ENCODE results near the gene HKDC1.
"Not testable (repeated sequence)": the region's sequence is repeated elsewhere in the genome, so short reads cannot be mapped to it uniquely, and the experiment has no call there.

Gene HKDC1
- 0 to 5.8 (median 1.3) reads per million in 9 experiments for total RNA-seq

DNA sequence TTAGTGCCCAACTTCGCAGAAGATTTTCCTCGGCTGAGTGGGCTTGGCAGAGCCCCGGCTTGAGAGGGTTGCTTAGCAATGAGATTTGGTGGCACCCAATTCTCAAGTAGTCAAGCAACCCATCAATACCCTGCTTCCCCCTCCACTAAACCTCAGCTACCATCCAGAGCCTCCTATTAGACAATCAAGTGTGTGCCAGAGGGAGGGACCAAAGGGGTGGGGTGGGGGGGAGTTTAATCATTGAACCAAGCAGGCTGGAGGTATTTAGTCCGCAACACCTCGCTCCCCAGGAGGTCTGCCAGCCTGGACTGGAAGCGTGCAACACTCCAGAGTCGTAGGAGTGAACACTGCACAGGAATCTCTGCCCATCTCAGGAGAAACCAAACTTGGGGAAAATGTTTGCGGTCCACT lies at the start of gene HKDC1:
TSS of gene HKDC1 (plus strand) at position 292 of the 411 bp plus-strand sequence. CDS start at position 396, 104 bp downstream.
- H3K4me1 Mint-ChIP-seq (ENCODE audit: low read depth in 2 of 2), result peaks cover 34 to 36% of the 10 kb centered on the region in 2 donors
- H3K27me3 Mint-ChIP-seq, result no peaks in the 10 kb centered on the region
- peaks cover 7% of the 10 kb centered on the region for H3K36me3 Mint-ChIP-seq (ENCODE audit: insufficient read depth)
- peak within 1 kb of the TSS; percentile 20 to 76 for H3K27ac Mint-ChIP-seq
- ATAC-seq (replicated peaks) (no peak), DNase-seq (no peak)
- H3K9me3 Mint-ChIP-seq, result peaks cover 0 to 1% of the 10 kb centered on the region in 2 donors
- peak within 1 kb of the TSS in 1 of 2 donors; percentile 77 for H3K4me3 Mint-ChIP-seq

DNA sequence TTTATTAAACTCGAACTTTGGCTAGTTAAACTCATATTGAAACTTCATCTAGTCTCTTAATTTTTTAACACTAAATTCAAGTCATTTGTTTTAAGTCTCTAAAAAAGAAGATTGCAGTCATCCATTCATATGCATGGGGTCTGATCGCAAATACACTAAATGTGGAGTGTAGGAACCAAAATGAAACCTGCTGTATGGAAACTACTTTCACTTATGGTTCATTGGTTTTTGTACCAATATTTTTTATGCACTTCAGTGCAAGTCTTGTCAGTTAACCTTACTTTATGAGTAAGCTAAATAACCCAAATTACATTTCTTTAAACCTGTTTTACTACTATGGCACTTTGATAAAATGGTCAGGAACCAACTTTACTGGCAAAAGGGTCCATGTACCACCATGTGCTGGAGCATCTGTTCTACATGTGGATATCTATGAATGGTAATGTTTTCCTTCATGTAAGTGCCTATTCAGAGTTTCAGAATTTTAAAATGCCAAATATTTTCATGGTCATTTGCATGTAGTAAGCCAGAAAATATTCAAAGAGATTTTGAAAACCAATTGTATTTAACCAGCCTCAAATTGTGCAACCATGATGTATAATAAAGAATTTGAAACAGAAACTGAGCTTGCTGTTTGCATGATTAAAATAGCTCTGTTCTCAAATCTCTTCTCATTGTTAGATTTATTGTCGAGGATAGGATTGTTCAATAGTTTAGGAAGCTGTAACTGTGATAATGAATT lies 47.7 kb upstream of the HKDC1 start:
- peak overlapping the region in 1 of 2 donors; percentile 19 for H3K27ac Mint-ChIP-seq
- H3K4me1 Mint-ChIP-seq (ENCODE audit: low read depth in 2 of 2), result no peaks in the 10 kb centered on the region
- ATAC-seq (replicated peaks), result no peak
- no peaks in the 10 kb centered on the region for H3K9me3 Mint-ChIP-seq
- peaks cover 52% of the 10 kb centered on the region for H3K36me3 Mint-ChIP-seq (ENCODE audit: insufficient read depth)
- no peaks in the 10 kb centered on the region for H3K27me3 Mint-ChIP-seq
- DNase-seq, result no peak
- H3K4me3 Mint-ChIP-seq, result no peak overlapping the region

GRCh38 chr10:69175326-69175725 lies 44.8 kb upstream of the HKDC1 start:
- not testable (repeated sequence) for H3K9me3 Mint-ChIP-seq; H3K4me3 Mint-ChIP-seq; H3K27me3 Mint-ChIP-seq; ATAC-seq (replicated peaks); DNase-seq; H3K27ac Mint-ChIP-seq
- peaks cover 42% of the 10 kb centered on the region for H3K36me3 Mint-ChIP-seq (ENCODE audit: insufficient read depth)
- H3K4me1 Mint-ChIP-seq (ENCODE audit: low read depth in 2 of 2), result peaks cover 10 to 11% of the 10 kb centered on the region in 2 donors

DNA sequence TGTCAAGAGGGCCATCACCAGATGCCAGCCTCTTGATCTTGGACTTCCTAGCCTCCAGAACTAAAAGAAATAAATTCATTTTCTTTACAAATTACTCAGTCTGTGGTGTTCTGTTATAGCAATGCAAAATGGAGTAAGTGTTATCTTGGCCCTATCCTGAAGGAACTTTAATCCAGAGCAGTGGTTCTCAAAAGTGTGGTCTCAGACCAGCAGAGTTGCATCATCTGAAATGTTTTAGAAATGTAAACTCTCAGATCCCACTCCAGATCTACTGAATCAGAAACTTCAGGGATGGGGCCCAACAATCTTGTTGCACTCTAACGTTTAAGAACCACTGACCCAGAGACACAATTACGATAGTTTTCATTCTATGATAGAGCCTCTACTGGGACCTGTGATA lies 43.3 kb upstream of the HKDC1 start:
- ATAC-seq (replicated peaks) (no peak), DNase-seq (no peak)
- peaks cover 17 to 20% of the 10 kb centered on the region in 2 donors for H3K4me1 Mint-ChIP-seq (ENCODE audit: low read depth in 2 of 2)
- H3K9me3 Mint-ChIP-seq, result no peaks in the 10 kb centered on the region
- H3K36me3 Mint-ChIP-seq (ENCODE audit: insufficient read depth), result peaks cover 36% of the 10 kb centered on the region
- H3K27me3 Mint-ChIP-seq, result no peaks in the 10 kb centered on the region
- no peak overlapping the region for H3K4me3 Mint-ChIP-seq
- no peak overlapping the region for H3K27ac Mint-ChIP-seq

DNA sequence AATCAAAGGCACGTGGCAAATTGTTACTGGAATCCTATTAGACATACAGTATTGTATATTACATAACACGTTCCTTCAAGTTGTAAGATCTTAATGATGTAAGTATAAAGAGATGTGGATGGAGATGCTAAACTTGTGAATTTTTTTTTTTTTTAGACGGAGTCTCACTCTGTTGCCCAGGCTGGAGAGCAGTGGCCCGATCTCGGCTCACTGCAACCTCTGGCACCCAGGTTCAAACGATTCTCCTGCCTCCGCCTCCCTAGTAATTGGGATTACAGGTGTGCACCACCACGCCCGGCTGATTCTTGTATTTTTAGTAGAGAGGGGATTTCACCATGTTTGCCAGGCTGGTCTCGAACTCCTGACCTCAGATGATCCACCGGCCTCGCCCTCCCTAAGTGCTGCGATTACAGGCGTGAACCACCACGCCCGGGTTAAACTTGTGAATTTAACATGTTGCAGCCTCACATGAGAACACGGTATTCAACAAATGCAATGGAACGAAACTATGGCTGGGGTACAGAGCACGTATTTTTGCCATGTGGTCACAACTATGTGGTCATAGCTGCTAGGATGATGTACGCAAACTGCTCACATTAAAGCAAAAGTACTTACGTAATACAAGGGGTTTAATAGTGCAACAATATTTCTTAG lies 40.9 kb upstream of the HKDC1 start:
- Mint-ChIP-seq H3K4me3 (peak overlapping the region; percentile 94 to 96), H3K9me3 (no peaks in the 10 kb centered on the region), H3K27ac (peak overlapping the region; percentile 98 to 100), H3K36me3 (ENCODE audit: insufficient read depth) (peaks cover 29% of the 10 kb centered on the region), H3K27me3 (no peaks in the 10 kb centered on the region), H3K4me1 (ENCODE audit: low read depth in 2 of 2) (peaks cover 26 to 32% of the 10 kb centered on the region in 2 donors)
- ATAC-seq (replicated peaks) (peak; percentile 75), DNase-seq (peak; percentile 57 to 69 (median 59))

DNA sequence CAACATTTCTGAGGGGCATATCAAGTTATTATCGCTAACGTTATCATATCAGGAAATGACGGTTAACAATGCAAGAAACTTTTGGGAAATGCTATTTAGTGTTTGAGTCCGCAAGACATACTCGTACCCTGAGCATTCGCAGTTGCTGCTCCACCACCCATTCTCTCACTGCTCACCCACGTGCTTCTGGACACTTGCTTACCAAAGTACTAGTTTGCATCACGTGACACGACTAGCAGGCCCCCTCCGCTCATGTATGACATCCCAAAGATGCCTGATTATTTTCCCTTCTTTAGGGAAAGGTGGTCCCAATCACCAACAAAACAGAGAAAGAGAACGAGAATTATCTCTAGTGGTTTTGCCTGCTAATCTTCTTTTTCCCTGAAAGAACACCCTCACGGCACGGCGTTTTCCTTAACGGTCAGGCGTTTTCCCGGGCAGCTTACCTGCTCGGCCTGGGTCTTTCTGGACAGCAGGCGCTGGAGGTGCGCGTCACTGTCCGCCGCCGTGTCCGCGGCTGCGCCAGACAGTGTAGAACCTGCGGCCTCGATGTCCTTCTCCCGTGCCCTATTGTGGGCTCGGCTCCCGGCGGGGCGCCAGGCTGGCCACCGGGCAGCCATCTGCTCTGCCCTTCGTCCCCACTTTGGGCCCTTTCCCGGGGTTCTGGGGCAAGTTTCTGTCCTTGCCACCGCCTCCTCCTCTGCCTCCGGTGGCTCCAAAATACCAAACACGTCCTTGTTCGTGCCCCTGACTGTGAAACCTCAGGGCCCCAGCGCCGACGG lies 40.2 kb upstream of the HKDC1 start, which contains the start of gene SUPV3L1:
TSS of gene SUPV3L1 (plus strand) at position 492 of the 782 bp plus-strand sequence. CDS start at position 550, 58 bp downstream.
- ATAC-seq (replicated peaks), result peak; percentile 78
- peaks cover 29 to 38% of the 10 kb centered on the region in 2 donors for H3K4me1 Mint-ChIP-seq (ENCODE audit: low read depth in 2 of 2)

GRCh38 chr10:69180525-69181204 lies 39.5 kb upstream of the HKDC1 start:
- H3K36me3 Mint-ChIP-seq (ENCODE audit: insufficient read depth), result peaks cover 33% of the 10 kb centered on the region
- H3K4me3 Mint-ChIP-seq, result peak overlapping the region; percentile 94 to 96
- H3K9me3 Mint-ChIP-seq, result no peaks in the 10 kb centered on the region
- ATAC-seq (replicated peaks), result no peak
- H3K27ac Mint-ChIP-seq, result peak overlapping the region; percentile 98 to 100
- peaks cover 33 to 42% of the 10 kb centered on the region in 2 donors for H3K4me1 Mint-ChIP-seq (ENCODE audit: low read depth in 2 of 2)
- H3K27me3 Mint-ChIP-seq, result no peaks in the 10 kb centered on the region
- peak in 2 of 3 experiments; percentile 4 to 14 for DNase-seq

More for the DNA sequence above, 40.2 kb upstream of the HKDC1 start, which contains the start of gene SUPV3L1:
- Mint-ChIP-seq H3K9me3 (no peaks in the 10 kb centered on the region), H3K4me3 (peak within 1 kb of the TSS; percentile 94 to 96), H3K27ac (peak within 1 kb of the TSS; percentile 98 to 100), H3K36me3 (ENCODE audit: insufficient read depth) (peaks cover 29% of the 10 kb centered on the region), H3K27me3 (no peaks in the 10 kb centered on the region)
- DNase-seq, result peak; percentile 83 to 87 (median 84)

DNA sequence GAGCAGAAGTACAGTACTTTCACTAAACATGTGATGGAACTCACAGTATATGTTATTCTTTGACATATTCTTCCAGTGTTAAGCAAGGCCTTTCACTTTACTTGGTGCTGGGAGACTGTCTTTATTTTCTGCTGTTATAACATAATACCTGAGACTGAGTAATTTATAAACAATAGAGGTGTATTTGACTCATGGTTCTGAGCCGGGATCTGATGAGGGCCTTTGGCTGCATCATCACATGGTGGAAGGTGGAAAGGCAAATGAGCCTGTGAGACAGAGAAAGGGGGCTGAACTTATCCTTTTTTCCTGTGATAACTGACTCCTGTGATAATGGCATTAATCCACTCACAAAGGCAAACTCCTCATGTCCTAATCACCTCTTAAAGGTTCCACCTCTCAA lies 38.7 kb upstream of the HKDC1 start:
- no peak for ATAC-seq (replicated peaks)
- no peak for DNase-seq
- H3K4me3 Mint-ChIP-seq, result peak overlapping the region; percentile 94 to 96
- H3K27me3 Mint-ChIP-seq, result no peaks in the 10 kb centered on the region
- H3K9me3 Mint-ChIP-seq, result no peaks in the 10 kb centered on the region
- H3K4me1 Mint-ChIP-seq (ENCODE audit: low read depth in 2 of 2), result peaks cover 33 to 42% of the 10 kb centered on the region in 2 donors
- peak overlapping the region; percentile 98 to 100 for H3K27ac Mint-ChIP-seq
- peaks cover 39% of the 10 kb centered on the region for H3K36me3 Mint-ChIP-seq (ENCODE audit: insufficient read depth)

DNA sequence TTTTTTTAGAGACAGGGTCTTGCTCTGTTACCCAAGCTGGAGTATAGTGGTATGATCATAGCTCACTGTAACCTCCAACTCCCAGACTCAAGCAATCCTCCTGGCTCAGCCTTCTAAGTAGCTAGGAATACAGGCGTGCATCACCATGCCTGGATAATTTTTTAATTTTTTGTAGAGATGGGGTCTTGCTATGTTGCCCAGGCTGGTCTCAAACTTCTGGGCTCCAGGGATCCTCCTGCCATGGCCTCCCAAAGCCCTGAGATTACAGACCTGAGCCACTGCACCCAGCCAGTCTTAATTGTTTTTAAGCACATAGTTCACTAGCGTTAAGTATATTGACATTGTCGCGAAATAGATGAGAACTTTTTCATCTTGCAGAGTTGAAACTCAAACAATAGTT lies 38.1 kb upstream of the HKDC1 start:
- DNase-seq (no peak), ATAC-seq (replicated peaks) (no peak)
- H3K9me3 Mint-ChIP-seq, result no peaks in the 10 kb centered on the region
- H3K27me3 Mint-ChIP-seq, result no peaks in the 10 kb centered on the region
- H3K36me3 Mint-ChIP-seq (ENCODE audit: insufficient read depth), result peaks cover 45% of the 10 kb centered on the region
- H3K4me3 Mint-ChIP-seq, result no peak overlapping the region
- H3K4me1 Mint-ChIP-seq (ENCODE audit: low read depth in 2 of 2), result peaks cover 33 to 42% of the 10 kb centered on the region in 2 donors
- H3K27ac Mint-ChIP-seq, result peak overlapping the region in 1 of 2 donors; percentile 100

DNA sequence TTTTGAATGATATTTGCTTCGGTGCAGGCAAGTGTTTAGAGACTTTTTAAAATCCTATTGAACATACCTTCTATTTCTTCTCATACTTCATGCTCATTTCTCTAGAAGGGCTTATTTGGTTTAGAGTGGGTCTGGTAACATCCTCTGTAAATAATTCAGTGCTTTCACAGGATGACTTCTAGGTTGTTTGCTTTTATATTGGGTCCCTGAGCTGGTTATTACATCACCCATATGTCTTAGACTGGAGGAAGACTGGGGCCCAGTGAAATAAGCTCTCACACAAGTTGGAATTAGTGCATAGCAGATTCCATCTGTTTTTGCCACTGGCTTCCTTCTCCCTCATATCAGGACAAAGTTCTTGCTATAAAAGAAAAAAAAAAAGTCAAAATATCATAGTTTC lies 33.6 kb upstream of the HKDC1 start:
- peaks cover 67% of the 10 kb centered on the region for H3K36me3 Mint-ChIP-seq (ENCODE audit: insufficient read depth)
- DNase-seq (no peak), ATAC-seq (replicated peaks) (no peak)
- H3K9me3 Mint-ChIP-seq, result no peaks in the 10 kb centered on the region
- no peak overlapping the region for H3K4me3 Mint-ChIP-seq
- H3K27ac Mint-ChIP-seq, result peak overlapping the region; percentile 23 to 70
- H3K4me1 Mint-ChIP-seq (ENCODE audit: low read depth in 2 of 2), result peaks cover 18 to 22% of the 10 kb centered on the region in 2 donors
- no peaks in the 10 kb centered on the region for H3K27me3 Mint-ChIP-seq

DNA sequence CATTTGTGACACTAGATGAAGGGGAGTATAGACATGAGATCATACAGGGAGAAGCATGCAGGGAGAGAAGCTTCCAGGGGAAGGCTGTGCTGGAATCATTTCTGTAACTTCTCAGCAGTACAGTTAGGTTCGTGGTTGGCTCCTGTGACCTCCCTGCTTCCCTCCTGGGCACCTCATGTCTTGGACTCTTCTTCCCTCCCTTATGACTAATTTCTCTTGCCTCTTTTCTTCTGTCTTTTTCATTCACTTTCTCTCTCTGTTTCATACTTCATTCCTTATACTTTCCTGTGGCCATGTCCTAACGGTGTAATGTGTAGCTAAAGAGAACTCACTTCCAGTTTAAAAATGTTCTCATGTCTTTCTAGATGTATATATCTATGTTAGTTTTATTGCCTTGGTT lies 19.1 kb upstream of the HKDC1 start:
- H3K9me3 Mint-ChIP-seq, result no peaks in the 10 kb centered on the region
- DNase-seq, result no peak
- H3K27ac Mint-ChIP-seq, result peak overlapping the region; percentile 2 to 78
- H3K4me3 Mint-ChIP-seq, result no peak overlapping the region
- peaks cover 39% of the 10 kb centered on the region for H3K36me3 Mint-ChIP-seq (ENCODE audit: insufficient read depth)
- H3K4me1 Mint-ChIP-seq (ENCODE audit: low read depth in 2 of 2), result peaks cover 13 to 32% of the 10 kb centered on the region in 2 donors
- no peak for ATAC-seq (replicated peaks)
- H3K27me3 Mint-ChIP-seq, result no peaks in the 10 kb centered on the region

- Mint-ChIP-seq H3K9me3 (no peaks in the 10 kb centered on the region), H3K27me3 (no peaks in the 10 kb centered on the region), H3K4me1 (ENCODE audit: low read depth in 2 of 2) (peaks cover 22 to 40% of the 10 kb centered on the region in 2 donors), H3K27ac (peak overlapping the region; percentile 53 to 78), H3K36me3 (ENCODE audit: insufficient read depth) (peaks cover 41% of the 10 kb centered on the region), H3K4me3 (peak overlapping the region in 1 of 2 donors; percentile 47)
- DNase-seq (no peak), ATAC-seq (replicated peaks) (peak; percentile 67)
Observed at GRCh38 chr10:69202332-69202731, 17.8 kb upstream of the HKDC1 start.
